GM19438 (cell line): ENCODE data around the gene THUMPD3.
A peak's percentile ranks its signal among the peaks of the same experiment; 100 is the strongest.

Source experiments
- ATAC-seq: cut with Tn5 transposase; IDR thresholded peaks from one replicate; pipeline ENCODE4 v1.9.1; 2021; ENCODE audit warnings: low read depth; ENCODE audit not compliant: unreplicated experiment

THUMPD3 gene

GRCh38 chr3:9396632-9397331, 33.9 kb downstream of the THUMPD3 start:
- ATAC-seq: peak; percentile 57

- peak; percentile 46 for ATAC-seq
Observed at GRCh38 chr3:9397332-9397905, 34.6 kb downstream of the THUMPD3 start, which contains the start of gene SETD5. Gene SETD5, plus strand, starts transcription at chr3:9397615. Its CDS starts 31,324 bp downstream, at chr3:9428939.

GRCh38 chr3:9397906-9398699, 35.2 kb downstream of the THUMPD3 start:
- no peak for ATAC-seq

- ATAC-seq: no peak
Observed at GRCh38 chr3:9398700-9399336, 36.0 kb downstream of the THUMPD3 start.

- ATAC-seq: no peak
Observed at GRCh38 chr3:9399337-9399703, 36.5 kb downstream of the THUMPD3 start.

- no peak for ATAC-seq
Observed at GRCh38 chr3:9399746-9400145, 36.9 kb downstream of the THUMPD3 start.

- ATAC-seq: no peak
Observed at GRCh38 chr3:9400616-9401015, 37.8 kb downstream of the THUMPD3 start.

GRCh38 chr3:9401986-9402385, 39.1 kb downstream of the THUMPD3 start:
- no peak for ATAC-seq

- ATAC-seq: no peak
Observed at GRCh38 chr3:9402410-9403228, 39.8 kb downstream of the THUMPD3 start.

GRCh38 chr3:9403463-9403862, 40.6 kb downstream of the THUMPD3 start:
- no peak for ATAC-seq

- no peak for ATAC-seq
Observed at GRCh38 chr3:9404680-9405079, 41.8 kb downstream of the THUMPD3 start.

GRCh38 chr3:9405756-9406155, 42.9 kb downstream of the THUMPD3 start:
- ATAC-seq: no peak

- ATAC-seq: no peak
Observed at GRCh38 chr3:9406856-9407626, 44.2 kb downstream of the THUMPD3 start.

GRCh38 chr3:9408061-9408460, 45.2 kb downstream of the THUMPD3 start:
- no peak for ATAC-seq

GRCh38 chr3:9408546-9408945, 45.7 kb downstream of the THUMPD3 start:
- no peak for ATAC-seq

GRCh38 chr3:9409981-9410854, 47.4 kb downstream of the THUMPD3 start:
- no peak for ATAC-seq

GRCh38 chr3:9411302-9411701, 48.4 kb downstream of the THUMPD3 start:
- ATAC-seq: no peak

GRCh38 chr3:9412293-9412692, 49.4 kb downstream of the THUMPD3 start:
- ATAC-seq: no peak

- no peak for ATAC-seq
Observed at GRCh38 chr3:9414826-9415225, 52.0 kb downstream of the THUMPD3 start.
